ENCODE data around the gene PLIN3.

DNA sequence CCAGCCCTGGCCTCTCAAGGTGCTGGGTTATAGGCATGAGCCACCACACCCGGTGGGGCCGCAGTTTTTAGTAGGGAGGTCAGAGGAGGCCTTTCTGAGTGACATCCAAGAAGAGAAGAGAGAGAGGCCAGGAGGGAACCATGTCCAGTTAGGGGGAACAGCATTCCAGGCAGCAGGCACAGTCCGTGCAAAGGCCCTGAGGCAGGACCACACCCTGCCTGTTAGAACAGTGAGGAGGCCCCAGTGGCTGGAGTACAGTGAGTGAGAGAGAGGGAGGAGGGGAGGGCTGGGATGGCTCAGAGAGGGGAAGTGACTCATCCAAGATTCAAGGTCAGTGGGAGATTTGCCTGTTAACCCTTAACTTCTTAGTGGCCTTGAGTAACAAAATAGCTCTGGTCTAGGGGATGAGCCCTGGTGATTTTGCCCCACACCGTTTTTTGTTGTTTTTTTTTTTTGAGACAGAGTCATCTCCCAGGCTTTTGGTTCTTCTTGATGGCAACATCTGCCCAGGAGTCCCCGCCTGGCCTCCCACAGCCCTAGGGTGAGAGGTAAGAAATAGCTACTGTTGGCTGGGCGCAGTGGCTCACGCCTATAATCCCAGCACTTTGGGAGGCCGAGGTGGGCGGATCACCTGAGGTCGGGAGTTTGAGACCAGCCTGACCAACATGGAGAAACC lies 2.7 kb upstream of the PLIN3 start:
- no peak for TF ChIP-seq ZNF274 (IDR thresholded peaks at IDR 0.05; ENCODE audit: low read depth, low read length)
- no peak for TF ChIP-seq YY1 (IDR thresholded peaks at IDR 0.05; ENCODE audit: insufficient read depth, insufficient read length)
- TF ChIP-seq SUZ12 (IDR thresholded peaks at IDR 0.05; ENCODE audit: extremely low read depth, insufficient read depth, insufficient read length) = no peak

Measured in NT2/D1 (cell line).